NCI-H526 (cell line): ENCODE results near the gene WFDC11.
"Not testable (repeated sequence)": the region's sequence is repeated elsewhere in the genome, so short reads cannot be mapped to it uniquely, and the experiment has no call there.

Experiments
- DNase-seq, 2 experiments: peaks; one replicate each; lab custom pipeline; 2025; lab: John Stamatoyannopoulos, UW

The WFDC11 gene

DNA sequence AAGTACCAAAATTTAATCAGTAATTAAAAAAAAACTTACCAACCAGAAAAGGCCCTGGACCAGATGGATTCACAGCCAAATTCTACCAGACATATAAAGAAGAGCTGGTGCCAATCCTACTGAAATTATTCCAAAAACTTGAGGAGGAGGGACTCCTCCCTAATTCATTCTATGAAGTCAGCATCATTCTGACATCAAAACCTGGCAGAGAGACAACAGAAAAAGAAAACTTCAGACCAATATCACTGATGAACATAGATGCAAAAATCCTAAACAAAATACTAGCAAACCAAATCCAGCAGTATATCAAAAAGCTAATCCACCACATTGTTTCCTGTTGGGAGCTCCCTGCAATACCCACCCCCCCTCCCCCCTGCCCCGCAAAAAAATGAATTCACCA is at the start of gene WFDC11:
TSS of gene WFDC11 (minus strand) at position 101 of the 400 bp plus-strand sequence. CDS start 19,639 bp downstream, outside the sequence.
- no peak for DNase-seq

DNA sequence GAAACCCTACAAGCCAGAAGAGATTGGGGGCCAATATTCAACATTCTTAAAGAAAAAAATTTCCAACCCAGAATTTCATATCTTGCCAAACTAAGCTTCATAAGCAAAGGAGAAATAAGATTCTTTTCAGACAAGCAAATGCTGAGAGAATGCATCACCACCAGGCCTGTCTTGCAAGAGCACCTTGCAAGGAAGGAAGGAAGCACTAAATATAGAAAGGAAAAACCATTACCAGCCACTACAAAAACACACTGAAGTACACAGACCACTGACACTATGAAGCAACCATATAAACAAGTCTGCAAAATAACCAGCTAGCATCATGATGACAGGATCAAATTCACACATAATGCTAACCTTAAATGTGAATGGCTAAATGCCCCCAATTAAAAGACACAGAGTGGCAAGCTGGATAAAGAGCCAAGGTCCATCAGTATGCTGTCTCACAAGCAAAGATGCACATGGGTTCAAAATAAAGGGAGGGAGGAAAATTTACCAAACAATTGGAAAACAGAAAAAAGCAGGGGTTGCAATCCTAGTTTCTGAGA is 46.2 kb upstream of the WFDC11 start:
- DNase-seq = not testable (repeated sequence)

DNA sequence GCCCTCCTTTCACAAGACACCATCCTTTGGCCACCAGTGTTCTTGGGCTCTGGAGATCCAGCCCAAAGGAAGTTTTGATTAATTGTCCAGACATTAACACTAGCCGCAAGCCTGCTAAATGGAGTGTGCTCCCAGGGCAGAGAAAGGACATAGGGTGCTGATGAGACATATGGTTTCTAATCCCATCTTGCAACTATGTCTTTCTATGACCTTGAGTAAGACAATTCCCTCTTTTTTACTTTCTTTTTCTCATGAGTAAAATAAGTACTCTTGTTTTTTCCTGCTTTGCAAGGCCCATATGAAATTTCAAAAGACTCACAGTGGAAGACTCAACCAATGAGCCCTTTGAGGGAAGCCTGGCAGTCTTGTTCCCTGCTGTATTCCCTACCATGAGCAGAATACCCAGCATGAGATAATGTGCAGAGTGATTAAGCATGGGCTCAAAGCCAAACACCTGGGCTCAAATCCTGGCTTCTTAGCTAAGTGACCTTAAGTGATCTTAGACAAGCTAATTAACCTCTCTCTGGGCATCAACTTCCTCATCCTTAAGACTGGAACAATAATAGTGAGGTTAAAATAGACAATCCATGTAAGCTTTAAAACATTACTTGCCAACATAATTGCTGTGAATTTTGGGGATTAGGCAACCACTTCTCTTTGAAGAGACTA is 35.1 kb upstream of the WFDC11 start, which contains the start of gene WFDC10B:
TSS of gene WFDC10B (minus strand) at position 51 of the 669 bp plus-strand sequence. CDS start 19,027 bp downstream, outside the sequence.
- DNase-seq = no peak

DNA sequence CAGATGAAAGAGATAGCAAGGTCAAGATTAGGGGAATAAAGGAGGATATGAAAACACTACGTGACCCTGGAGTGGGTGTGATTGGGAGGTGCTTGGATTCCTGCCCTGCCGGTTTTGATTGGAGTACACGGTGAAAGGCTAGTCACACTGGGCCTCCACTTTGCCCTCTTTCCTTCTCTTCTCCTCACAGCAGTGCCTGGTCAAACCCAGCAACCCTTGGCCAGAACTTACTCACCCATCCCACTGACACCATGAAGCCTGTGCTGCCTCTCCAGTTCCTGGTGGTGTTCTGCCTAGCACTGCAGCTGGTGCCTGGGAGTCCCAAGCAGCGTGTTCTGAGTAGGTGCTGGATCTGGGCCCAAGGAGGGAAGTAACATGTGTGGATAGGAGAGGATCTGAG is 31.8 kb upstream of the WFDC11 start, which contains the start of gene WFDC13:
TSS of gene WFDC13 (plus strand) at position 166 of the 400 bp plus-strand sequence. CDS start at position 252, 86 bp downstream.
- no peak for DNase-seq

DNA sequence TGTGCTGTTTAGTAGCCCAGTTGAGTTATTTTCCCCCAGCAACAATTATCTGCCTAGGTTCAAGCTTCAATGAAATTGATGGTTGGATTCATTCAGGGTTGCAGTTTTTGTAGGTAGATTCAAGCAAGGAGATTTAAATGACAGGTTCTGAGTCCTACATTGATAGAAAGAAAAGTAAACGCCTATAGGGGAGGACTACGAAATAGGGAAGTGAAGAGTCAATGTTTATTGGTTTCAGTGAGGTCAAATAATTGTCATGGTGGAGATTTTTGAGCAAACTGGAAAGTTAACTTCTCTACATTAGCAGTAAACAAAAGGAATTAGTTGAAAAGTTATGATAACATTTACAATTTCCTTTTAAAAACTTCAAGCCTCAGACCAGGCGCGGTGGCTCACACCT is 31.1 kb upstream of the WFDC11 start:
- no peak for DNase-seq

DNA sequence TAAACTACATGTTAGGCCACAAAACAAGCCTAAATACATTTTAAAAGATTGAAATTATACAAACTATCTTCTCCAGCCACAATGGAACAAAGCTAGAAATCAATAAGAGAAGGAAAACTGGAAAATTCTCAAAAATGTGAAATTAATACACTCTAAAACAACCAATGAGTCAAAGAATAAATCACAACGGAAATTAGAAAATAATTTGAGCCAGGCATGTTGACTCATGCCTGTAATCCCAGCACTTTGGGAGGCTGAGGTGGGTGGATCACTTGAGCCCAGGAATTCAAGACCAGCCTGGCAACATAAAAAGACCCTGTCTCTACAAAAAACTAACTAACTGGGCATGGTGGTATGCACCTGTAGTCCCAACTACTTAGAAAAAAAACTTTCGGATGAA is 25.5 kb upstream of the WFDC11 start:
- no peak for DNase-seq

DNA sequence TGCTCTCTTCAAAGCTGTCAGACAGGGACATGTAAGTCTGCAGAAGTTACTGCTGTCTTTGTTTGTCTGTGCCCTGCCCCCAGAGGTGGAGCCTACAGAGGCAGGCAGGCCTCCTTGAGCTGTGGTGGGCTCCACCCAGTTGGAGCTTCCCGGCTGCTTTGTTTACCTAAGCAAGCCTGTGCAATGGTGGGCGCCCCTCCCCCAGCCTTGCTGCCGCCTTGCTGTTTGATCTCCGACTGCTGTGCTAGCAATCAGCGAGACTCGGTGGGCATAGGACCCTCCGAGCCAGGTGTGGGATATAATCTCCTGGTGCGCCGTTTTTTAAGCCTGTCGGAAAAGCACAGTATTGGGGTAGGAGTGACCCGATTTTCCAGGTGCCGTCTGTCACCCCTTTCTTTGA is 23.3 kb upstream of the WFDC11 start:
- DNase-seq = not testable (repeated sequence)

DNA sequence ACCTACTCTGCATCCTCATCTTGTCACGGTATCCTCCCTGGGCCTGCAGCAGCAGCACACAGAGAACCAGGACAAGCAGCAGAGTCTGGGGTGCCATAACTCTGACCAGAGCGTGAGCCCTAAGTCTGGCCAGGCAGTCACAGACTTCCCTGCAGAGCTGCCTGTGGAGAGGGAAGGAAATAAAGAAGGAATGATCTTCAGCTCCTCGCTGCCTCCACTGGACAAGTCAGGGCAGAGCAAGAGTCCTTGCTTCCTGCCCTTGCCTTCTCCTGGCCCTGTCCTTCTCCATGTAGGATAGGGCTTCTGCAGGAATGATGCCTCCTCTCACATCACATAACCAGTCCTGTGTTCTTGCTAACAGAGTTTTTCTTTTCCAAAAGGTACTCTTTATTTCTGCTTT is 15.9 kb upstream of the WFDC11 start:
- peak in 1 of 2 experiments; percentile 32 for DNase-seq

DNA sequence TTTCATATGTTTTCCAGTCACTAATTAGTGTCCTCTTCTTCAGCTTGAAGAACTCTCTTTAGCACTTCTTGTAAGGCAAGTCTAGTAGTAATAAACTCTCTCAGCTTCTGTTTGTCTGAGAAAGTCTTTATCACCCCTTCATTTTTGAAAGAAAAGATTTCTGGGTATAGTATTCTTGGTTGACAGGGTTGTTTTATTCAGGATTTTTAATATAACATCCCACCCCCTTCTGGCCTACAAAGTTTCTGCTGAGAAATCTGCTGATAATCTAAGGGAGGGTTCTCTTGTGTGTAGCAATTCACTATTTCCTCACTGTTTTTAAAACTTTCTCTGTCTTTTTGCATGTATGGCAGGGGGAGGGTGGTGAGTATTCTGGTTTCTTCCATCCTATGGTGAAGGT is 9.6 kb upstream of the WFDC11 start:
- DNase-seq = no peak

DNA sequence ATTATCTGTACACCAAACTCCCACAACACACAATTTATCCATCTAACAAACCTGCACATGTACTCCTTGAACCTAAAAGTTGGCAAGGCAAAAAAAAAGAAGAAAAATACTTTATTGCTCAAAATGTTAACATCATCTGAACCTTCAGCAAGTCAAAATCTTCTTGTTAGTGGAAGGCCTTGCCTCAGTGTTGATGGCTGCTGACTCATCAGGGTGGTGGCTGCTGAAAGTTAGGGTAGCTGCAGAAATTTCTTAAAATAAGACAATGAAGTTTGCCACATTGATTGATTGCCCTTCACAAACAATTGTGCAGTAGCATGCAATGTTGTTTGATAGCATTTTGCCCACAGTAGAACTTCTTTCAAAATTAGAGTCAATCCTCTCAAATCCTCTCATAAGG is 2.7 kb upstream of the WFDC11 start:
- DNase-seq = no peak

DNA sequence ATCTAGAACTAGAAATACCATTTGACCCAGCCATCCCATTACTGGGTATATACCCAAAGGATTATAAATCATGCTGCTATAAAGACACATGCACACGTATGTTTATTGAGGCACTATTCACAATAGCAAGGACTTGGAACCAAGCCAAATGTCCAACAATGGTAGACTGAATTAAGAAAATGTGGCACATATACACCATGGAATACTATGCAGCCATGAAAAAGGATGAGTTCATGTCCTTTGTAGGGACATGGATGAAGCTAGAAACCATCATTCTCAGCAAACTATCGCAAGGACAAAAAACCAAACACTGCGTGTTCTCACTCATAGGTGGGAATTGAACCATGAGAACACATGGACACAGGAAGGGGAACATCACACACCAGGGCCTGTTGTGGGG is 13.0 kb downstream of the WFDC11 start:
- DNase-seq = not testable (repeated sequence)

DNA sequence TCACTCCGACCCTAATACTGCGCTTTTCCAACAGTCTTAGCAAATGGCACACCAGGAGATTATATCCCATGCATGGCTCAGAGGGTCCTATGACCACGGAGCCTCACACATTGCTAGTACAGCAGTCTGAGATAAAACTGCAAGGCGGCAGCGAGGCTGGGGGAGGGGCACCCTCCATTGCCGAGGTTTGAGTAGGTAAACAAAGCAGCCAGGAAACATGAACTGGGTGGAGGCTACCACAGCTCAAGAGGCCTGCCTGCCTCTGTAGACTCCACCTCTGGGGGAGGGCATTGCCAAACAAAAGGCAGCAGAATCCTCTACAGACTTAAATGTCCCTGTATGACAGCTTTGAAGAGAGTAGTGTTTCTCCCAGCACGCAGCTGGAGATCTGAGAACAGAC is 18.3 kb downstream of the WFDC11 start:
- DNase-seq = peak; percentile 21 to 55

DNA sequence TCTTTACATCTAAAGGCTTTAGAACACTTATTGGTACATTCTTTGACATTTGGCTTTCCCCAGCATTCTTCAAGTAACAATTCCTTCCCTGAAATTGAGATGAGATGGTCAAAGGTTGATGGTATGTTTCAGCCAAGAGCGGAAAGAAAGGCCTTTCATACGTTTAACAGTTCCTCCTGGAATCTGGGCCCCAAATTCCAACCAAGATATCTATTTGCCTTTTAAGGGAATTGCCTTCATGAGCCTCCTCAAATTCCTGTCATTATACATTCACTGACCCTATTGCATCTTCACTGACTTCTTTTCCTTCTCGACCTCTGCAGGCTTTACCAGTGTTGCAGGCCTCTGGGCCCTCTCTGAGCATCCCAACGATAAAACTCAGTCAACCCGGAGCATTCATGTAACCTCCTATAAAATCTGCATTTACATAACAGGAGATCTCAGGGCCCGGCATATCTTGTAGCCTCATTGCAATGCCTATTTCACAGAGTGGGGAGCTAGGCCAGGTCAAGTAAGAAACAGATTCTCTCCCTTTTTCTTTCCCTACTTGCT is 20.7 kb downstream of the WFDC11 start:
- no peak for DNase-seq

DNA sequence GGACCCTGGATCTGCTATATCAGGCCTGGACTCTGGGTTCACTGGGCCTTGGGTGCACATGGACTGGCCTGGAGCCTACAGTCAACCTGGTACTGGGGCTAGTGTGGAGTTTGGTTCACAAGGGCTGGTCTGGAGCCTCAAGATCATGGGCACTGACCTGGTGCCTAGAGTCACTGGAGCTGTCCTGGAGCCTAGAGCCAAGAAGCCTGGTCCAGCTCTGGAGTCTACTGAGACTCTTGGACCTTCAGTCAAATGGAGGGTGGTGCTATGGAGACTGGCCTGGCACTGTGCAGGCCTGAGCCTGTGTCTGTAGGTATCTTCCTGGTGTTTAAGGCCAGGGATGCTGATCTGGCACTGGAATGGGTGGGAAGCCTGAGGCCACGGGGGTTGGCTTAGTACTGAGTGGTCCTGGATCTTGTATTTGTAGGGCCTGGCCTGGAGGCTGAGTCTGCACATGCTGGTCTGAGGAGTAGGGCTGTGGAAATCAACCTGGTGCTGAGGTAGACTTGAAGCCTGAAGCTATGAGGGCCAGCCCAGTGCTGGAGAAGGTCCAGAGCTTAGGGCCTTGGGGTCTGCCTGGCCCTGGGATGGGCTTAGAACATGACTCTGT is 22.5 kb downstream of the WFDC11 start:
- no peak for DNase-seq

DNA sequence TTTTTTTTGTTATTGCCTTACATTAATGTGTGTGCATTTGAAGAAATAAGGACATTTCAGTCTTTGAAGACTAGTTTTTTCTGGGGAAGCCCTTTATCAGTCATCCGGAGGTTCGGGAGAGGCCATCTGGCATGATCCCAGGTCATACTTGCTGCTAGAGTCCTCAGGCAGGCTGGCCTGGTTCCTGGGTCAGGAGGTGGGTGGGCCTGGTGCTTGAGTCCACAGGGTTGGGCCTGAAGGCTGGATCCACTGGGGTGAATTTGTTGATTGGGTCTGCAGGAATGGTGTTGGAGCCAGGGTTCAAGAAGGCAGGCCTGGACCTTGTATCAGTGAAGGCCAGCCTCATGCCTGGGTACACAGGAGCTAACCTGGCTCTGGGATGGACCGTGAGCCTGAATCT is 23.2 kb downstream of the WFDC11 start:
- no peak for DNase-seq

DNA sequence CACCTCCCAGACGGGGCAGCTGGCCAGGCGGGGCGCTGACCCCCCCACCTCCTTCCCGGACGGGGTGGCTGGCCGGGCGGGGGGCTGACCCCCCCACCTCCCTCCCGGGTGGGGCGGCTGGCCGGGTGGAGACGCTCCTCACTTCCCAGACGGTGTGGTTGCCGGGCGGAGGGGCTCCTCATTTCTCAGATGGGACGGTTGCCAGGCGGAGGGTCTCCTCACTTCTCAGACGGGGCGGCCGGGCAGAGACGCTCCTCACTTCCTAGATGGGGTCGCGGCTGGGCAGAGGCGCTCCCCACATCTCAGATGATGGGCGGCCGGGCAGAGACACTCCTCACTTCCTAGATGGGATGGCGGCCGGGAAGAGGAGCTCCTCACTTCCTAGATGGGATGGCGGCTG is 24.2 kb downstream of the WFDC11 start:
- DNase-seq = not testable (repeated sequence)

DNA sequence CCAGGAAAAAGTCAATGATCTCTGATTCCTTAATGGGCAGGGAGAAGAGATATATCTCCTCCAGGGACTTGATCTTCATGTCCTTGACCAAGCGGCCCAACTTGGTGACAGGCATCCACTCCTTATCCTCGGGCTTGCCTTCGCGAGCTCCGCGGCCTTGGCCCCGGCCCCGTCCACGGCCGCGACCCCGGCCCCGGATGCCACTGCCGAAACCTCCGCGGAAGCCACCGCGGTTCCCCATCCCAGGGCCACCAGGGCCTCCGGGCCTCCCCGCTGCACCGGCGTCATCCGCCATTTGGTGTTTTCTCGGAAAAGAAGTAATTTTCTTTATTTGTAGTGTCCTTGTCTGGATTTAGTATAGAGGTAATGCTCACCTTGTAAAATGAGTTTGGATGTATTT is 29.0 kb downstream of the WFDC11 start:
- not testable (repeated sequence) for DNase-seq

DNA sequence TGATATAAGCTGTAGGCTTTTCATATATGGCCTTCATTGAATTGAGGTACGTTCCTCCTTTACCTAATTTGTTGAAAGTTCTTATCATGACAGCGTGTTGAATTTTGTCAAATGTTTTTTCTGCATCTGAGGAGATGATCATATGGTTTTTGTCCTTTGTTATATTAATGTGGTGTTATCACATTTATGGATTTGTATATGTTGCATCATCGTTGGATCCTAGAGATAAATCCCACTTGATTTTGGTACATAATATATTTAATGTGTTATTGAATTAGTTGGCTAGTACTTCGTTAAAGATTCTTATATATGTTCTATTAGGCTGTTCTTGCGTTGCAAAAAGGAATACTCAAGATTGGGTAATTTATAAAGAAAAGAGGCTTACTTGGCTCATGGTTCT is 30.4 kb downstream of the WFDC11 start:
- DNase-seq = no peak

DNA sequence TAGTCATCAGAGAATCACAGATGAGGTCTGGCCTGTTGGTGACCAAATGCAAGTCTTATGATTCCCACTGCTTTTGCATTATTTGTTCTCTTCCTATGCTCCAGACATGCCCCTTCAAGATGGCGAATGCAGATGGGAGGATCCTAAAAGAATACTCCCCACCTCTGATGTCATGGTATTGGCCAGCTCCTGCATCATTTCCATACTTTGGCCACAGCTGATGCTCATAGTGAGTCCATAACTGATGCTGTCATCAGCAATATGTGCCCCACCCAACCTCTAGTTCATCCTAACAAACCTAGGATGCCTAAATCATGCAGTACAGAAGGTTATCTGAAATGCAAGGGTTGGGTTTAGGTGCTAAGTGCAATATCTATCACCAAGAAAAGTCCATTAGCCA is 33.5 kb downstream of the WFDC11 start:
- DNase-seq = no peak

DNA sequence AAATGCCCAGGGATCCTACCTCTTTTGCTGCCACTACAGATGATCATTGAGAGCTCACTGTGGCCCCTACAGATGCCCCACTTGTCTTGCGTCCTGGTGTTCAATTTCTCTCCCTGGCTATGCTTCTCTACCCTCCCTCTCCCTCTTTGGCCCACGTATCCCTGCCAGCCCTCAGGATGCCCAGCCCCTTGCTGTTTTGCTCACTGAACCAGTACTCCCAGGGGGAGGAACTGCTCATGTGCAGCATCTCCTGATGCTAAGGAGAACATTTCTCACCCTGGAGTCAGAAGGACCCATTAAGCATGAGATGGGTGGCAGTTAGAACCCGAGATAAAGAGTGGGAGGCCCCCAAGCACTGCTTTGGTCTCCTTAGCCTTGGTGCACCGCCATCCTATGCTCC is 38.9 kb downstream of the WFDC11 start, which contains the start of gene WFDC9:
TSS of gene WFDC9 (minus strand) at position 101 of the 400 bp plus-strand sequence. CDS start 21,103 bp downstream, outside the sequence.
- no peak for DNase-seq

DNA sequence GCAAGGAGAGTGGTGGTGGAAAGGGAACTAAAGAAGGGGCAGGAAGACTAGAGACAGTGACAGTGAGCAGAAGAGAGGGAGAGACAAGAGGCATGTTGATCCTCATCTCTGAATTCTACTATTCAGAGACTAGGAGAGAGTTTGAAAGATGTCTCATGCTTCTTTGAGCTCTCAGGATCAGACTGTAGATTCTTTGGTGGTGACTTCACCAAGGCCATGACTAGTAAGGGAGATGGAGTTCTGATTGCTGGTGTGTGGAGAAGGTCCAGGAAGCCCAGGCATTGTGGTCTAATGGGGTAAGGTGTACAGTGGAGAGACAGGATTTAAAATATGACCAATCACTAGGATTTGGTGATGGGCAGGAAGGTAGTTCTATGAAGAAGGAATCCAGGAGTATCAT is 39.7 kb downstream of the WFDC11 start:
- no peak for DNase-seq

DNA sequence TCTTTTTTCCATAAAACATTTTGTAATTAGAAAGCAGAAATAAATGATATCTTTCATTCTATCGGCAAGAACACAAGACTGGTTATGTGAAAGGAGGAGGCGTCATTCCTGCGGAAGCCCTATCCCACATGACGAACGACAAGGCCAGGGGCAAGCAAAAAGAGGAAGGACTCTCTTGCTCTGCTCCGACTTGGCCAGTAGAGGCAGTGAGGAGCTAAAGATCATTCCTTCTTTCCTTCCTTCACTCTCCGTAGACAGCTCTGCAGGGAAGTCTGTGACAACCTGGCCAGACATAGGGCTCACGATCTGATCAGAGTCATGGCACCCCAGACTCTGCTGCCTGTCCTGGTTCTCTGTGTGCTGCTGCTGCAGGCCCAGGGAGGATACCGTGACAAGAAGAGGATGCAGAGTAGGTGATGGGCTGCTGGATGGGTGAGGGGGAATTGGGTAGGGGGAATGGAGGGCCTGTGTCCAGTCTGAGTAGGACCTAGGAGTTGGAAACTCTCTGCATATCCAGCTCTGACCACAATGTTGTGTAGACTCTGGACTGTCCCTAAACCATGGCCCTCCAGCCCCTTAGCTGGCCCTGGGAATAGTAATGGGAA is 40.4 kb downstream of the WFDC11 start, which contains the start of gene WFDC10A:
TSS of gene WFDC10A (plus strand) at position 244 of the 605 bp plus-strand sequence. CDS start at position 319, 75 bp downstream.
- peak; percentile 37 to 73 for DNase-seq
